GM19463 (cell line): Measurements from ENCODE around the gene PRRC2C.

Experiments used
- ATAC-seq: cut with Tn5 transposase; IDR thresholded peaks from one replicate; pipeline ENCODE4 v1.9.1; 2021; ENCODE audit warnings: mild to moderate bottlenecking, moderate library complexity; ENCODE audit not compliant: unreplicated experiment

The PRRC2C gene

GRCh38 chr1:171627020-171627419, 141.7 kb downstream of the PRRC2C start:
- no peak for ATAC-seq

GRCh38 chr1:171628225-171628624, 142.9 kb downstream of the PRRC2C start:
- ATAC-seq, result no peak

DNA sequence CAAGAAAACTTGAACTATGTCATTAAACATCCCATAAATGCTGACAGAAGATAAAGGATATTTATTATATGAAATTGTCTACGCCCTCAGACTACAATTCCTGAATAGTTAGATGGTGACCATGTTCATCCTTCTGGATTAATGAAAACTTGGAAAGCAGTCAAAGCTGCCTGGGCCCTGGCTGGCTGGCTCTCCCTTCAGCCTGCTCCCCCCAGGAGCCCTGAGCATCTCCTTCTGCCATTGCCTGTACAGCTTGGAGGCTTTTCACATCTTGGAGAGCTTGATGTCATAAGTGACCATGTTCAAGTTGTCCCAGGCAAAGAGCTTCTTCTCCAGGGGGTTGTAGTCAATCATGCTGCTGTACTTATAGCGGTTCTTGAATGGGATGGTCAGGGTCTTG, 150.3 kb downstream of the PRRC2C start:
- no peak for ATAC-seq

DNA sequence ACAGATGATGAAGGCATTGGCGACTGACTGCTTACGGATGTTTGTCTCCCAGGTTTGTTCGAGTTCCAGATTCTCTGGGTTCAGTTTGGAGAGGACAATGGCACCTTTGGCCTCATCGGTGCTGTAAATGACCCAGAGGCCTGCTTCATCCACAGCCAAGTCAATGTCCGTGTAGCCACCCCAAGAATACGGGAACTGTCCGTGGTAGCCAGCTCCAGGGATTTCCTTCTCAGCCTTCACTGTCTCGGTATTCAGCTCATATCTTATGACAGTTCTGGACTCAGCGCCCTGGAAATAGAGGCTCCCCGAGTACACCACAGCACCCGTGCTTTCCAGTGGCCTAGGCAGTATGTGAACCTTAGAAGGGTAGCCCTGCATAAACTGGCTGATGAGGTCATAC, 150.8 kb downstream of the PRRC2C start:
- ATAC-seq, result no peak

DNA sequence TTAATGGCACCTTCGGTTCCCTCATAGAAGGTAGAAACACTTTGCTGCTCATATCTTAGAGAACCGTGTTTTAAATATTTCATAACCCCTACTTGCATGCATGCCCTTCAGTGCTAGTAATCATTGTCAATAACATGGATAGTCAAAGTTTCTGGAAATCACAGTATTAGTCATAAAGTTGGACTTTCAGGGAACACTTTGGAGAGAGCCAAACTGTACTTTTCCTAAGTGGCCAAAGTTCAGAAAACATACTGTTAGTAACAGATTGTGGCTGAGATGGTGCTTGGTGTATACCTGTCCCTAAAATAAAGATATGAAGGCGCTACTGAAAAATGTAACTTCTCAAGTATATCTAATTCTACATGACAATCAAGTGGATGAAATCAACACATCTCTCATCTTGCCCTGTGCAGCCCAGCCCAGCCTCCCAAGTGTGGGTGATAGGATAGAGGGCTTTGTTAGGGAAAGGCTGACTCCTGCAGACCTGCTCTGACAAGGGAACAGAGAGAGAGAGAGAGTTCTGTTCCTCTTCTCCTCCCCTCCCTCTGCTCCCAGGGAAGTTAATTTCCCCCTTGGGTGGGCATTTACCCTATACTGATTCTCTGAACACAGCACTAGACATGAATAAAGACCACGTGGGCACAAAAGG, 152.7 kb downstream of the PRRC2C start:
- no peak for ATAC-seq

DNA sequence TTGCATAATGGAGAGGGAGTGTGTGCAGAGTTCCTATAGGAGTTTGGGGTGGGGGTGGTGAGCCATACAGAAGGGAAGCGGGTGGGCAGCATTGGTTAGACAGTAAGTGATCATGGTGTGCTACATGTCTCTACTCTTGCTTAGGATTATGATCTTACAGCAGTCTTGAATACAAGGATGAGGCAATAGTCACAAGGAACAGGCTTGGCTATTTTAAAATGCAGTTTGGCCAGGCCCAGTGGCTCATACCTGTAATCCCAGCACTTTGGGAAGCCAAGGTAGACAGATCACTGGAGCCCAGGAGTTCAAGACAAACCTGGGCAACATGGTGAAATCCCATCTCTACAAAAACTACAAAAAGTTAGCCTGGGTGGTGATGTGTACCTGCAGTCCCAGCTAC, 154.9 kb downstream of the PRRC2C start:
- no peak for ATAC-seq

DNA sequence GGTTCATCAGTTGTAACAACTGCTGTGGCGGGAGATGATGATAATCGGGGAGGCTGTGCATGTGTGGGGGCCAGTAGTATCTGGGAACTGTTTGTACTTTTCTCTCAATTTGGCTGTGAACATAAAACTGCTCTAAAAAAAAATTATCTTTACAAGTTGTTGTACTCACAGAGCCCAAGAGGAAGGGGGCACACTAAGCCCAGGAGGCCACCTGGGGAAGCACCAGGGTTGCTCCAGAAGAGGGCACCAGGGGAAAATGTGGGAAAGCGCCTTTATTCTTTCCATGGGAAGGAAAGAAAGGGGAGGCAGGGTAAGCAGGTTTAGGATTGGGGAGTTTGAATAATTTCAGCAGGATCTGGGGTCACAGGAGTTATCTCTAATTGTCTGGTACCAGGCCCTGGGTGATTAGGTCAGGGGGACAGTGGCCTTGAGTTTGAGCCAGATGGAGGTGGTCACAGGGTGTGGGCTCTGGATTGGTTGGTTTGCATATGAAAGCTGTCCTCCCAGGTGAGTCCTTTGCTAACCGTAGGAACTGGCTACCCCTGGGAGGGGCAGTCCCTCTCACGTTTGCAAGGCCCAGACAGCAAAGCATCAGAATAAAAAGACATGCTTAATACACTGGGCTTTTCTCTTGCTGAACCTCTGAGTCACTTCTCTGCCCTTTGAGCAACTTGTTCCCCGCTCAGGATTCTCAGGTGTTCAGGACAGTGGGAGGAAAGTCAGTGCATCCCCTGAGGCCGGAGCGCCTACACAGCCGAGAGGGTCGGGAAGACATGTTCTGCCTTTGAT, 155.9 kb downstream of the PRRC2C start:
- ATAC-seq, result no peak

DNA sequence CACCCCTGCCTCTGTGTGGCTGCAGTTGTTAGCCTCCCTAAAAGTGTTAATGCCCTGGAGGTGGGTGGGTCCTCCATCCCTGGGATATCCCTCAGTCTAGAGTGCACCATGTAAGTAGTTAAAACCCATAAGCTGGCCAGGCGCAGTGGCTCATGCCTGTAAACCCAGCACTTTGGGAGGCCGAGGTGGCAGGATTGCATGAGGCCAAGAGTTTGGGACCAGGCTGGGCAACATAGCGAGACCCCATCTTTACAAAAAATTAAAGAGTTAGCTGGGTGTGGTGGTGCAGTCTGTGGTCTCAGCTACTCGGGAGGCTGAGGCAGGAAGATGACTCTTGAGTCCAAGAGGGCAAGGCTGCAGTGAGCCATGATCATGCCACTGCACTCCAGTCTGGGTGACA, 156.9 kb downstream of the PRRC2C start:
- no peak for ATAC-seq
